A673 (cell line): ENCODE measurements around the gene ARHGAP8. TPM values are rescaled to one million over a fixed set of nuclear protein-coding genes. Genes with fewer than 3 reads are reported as not detected.

Source experiments
- BruUV-seq: library from RNA; stranded (reverse); fragments of 400-500 nt; replicated peaks from 2 replicates; lab custom pipeline; 2021; lab: Mats Ljungman, UMichigan
- CTCF ChIA-PET: fragments of 300-600 bp; sonication (Branson Sonifier 250); formaldehyde crosslinking; loops from one replicate; lab custom pipeline; 2022; ENCODE audit warnings: antibody characterized with exemption; lab: Charles Lee
- POLR2A ChIA-PET: fragments of 300-600 bp; sonication (Branson Sonifier 250); formaldehyde crosslinking; loops from one replicate; lab custom pipeline; 2022; ENCODE audit warnings: antibody characterized with exemption; ENCODE audit not compliant: low non-redundant PET; lab: Charles Lee
- DNase-seq: peaks from one replicate; pipeline ENCODE4 v3.0.0-alpha.2; 2015; ENCODE audit warnings: low spot score
- H3K27ac ChIP-seq: fragments of 200-600 bp; sonication (generic); 2 replicates; pipeline ENCODE4 v1.5.1; 2016; ENCODE audit warnings: mixed run types, low read depth, mild to moderate bottlenecking, mixed read lengths, antibody characterized with exemption, low read length; ENCODE audit not compliant: poor library complexity, severe bottlenecking
- H3K27me3 ChIP-seq: fragments of 200-600 bp; sonication (generic); replicated peaks from 2 replicates; pipeline ENCODE4 v1.6.1; 2017; ENCODE audit warnings: mixed run types, low read depth, mild to moderate bottlenecking, mixed read lengths, antibody characterized with exemption, low read length; ENCODE audit not compliant: insufficient read depth, poor library complexity
- H3K36me3 ChIP-seq: fragments of 200-600 bp; sonication (generic); 2 replicates; pipeline ENCODE4 v1.6.1; 2016; ENCODE audit warnings: mixed run types, mild to moderate bottlenecking, mixed read lengths, antibody characterized with exemption, low read length; ENCODE audit not compliant: insufficient read depth, poor library complexity, severe bottlenecking
- H3K4me1 ChIP-seq: fragments of 200-600 bp; sonication (generic); 2 replicates; pipeline ENCODE4 v1.6.1; 2017; ENCODE audit warnings: mixed run types, mild to moderate bottlenecking, mixed read lengths, antibody characterized with exemption, low read length; ENCODE audit not compliant: insufficient read depth, poor library complexity, severe bottlenecking
- H3K4me3 ChIP-seq: fragments of 200-600 bp; sonication (generic); 2 replicates; pipeline ENCODE4 v1.5.1; 2016; ENCODE audit warnings: low read depth, mixed run types, mild to moderate bottlenecking, mixed read lengths, low read length; ENCODE audit not compliant: poor library complexity, severe bottlenecking
- H3K9me3 ChIP-seq: fragments of 200-600 bp; sonication (generic); 2 replicates; pipeline ENCODE4 v1.6.1; 2016; ENCODE audit warnings: mixed run types, low read depth, mild to moderate bottlenecking, mixed read lengths, antibody characterized with exemption, low read length; ENCODE audit not compliant: poor library complexity, severe bottlenecking
- EZH2 ChIP-seq: fragments of 200-600 bp; sonication (generic); IDR thresholded peaks from 2 replicates; pipeline ENCODE4 v1.6.1; 2017; ENCODE audit warnings: borderline replicate concordance, low read depth, mild to moderate bottlenecking, mixed read lengths, antibody characterized with exemption, low read length; ENCODE audit not compliant: poor library complexity, severe bottlenecking
- intact Hi-C: fragments of 100-400 bp; cut with micrococcal nuclease; formaldehyde crosslinking; loops from one replicate; pipeline ENCODE4 v1.10.0; 2022; ENCODE audit not compliant: unreplicated experiment
- total RNA-seq: library from RNA; stranded (reverse); gene quantifications from 2 replicates; pipeline ENCODE4 v1.2.3, GENCODE V29; 2021
- TF ChIP-seq, protein P1 (sequence below): fragments of 300-800, 200-600 bp; sonication (generic); conservative IDR thresholded peaks from 2 replicates; pipeline ENCODE4 v1.5.1; 2017; ENCODE audit warnings: low read depth, mild to moderate bottlenecking, antibody characterized with exemption, low read length, moderate library complexity, mixed read lengths

The ARHGAP8 gene
- total RNA-seq, 1 experiment from 2014 or later, result not detected

DNA sequence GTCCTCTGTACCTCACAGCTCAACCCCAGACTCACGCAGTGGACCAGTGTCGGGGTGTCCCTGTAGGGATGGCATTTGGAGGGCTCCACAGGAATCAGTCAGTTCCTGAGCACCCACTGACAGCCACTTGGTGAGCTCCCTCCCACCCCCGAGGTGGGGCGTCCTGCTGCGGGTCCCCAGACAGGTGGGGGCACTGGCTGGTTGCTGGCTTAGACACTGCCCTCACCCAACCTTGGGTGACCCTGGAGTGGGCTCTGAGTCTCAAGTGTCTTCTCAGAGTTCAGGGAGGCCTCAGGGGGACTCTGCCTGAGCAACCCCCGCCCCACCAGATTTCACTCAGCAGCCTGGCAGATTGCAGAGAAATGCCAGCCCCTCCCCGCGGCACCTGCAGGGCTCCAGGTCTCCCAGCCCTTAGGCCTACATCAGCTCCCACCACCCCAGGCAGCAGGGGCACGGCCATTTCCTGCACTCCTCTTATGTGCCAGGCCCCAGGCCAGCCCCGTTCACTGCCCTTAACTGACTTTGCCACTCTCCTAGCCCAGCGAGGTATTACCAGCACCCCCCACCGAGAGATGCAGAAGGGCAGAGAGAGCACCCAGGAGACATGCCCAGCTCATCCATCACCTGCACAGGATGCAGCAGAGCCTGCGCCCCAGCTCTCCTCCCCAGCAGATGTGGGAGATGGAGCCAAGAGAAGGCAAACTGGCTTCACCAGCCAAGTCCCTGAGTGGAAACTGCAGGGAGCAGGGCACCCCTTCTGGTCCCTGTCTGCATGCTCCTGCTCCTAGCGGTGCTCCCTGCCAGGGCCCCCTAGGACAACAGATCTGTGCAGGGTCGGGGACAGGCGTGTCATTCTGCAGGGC, 48.0 kb upstream of the ARHGAP8 start:
- Histone ChIP-seq H3K4me3 (no peak overlapping the region), H3K27ac (no peak overlapping the region), H3K36me3 (no peaks in the 10 kb centered on the region), H3K4me1 (peaks cover 4% of the 10 kb centered on the region), H3K9me3 (no peaks in the 10 kb centered on the region), H3K27me3 (no peaks in the 10 kb centered on the region)
- CTCF ChIA-PET, result interaction anchor here (0.6 kb wide), 1 partner anchor 102 kb away, joined by 3 read pairs; no protein-coding TSS in a partner anchor
- intact Hi-C loops, result no loop called here
- no peak for TF ChIP-seq EZH2
- TF ChIP-seq, protein P1, sequence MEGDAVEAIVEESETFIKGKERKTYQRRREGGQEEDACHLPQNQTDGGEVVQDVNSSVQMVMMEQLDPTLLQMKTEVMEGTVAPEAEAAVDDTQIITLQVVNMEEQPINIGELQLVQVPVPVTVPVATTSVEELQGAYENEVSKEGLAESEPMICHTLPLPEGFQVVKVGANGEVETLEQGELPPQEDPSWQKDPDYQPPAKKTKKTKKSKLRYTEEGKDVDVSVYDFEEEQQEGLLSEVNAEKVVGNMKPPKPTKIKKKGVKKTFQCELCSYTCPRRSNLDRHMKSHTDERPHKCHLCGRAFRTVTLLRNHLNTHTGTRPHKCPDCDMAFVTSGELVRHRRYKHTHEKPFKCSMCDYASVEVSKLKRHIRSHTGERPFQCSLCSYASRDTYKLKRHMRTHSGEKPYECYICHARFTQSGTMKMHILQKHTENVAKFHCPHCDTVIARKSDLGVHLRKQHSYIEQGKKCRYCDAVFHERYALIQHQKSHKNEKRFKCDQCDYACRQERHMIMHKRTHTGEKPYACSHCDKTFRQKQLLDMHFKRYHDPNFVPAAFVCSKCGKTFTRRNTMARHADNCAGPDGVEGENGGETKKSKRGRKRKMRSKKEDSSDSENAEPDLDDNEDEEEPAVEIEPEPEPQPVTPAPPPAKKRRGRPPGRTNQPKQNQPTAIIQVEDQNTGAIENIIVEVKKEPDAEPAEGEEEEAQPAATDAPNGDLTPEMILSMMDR, result no peak
- no TSS peak for BruUV-seq
- POLR2A ChIA-PET, result no interaction called here
- DNase-seq, result no peak

DNA sequence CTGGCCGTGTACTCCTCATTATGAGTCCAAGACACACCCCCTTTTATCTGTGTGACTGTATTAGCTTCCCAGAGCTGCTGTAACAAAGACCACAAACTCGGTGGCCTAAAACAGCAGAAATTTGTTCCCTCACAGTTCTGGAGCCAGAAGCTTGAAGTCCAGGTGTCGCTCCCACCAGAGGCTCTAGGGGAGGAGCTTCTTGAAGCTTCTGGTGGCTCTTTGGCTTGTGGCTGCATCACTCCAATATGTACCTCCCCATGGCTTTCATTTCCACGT, 47.4 kb upstream of the ARHGAP8 start:
- DNase-seq, result no peak
- ChIA-PET POLR2A (no interaction called here), CTCF (interaction anchor here (0.6 kb wide), 1 partner anchor 102 kb away, joined by 3 read pairs; no protein-coding TSS in a partner anchor)
- Histone ChIP-seq H3K4me1 (peaks cover 4% of the 10 kb centered on the region), H3K27me3 (no peaks in the 10 kb centered on the region), H3K36me3 (no peaks in the 10 kb centered on the region), H3K4me3 (no peak overlapping the region), H3K9me3 (no peaks in the 10 kb centered on the region), H3K27ac (no peak overlapping the region)
- TF ChIP-seq EZH2, result no peak
- TF ChIP-seq, protein P1, result no peak
- intact Hi-C loops, result no loop called here
- BruUV-seq, result no TSS peak

DNA sequence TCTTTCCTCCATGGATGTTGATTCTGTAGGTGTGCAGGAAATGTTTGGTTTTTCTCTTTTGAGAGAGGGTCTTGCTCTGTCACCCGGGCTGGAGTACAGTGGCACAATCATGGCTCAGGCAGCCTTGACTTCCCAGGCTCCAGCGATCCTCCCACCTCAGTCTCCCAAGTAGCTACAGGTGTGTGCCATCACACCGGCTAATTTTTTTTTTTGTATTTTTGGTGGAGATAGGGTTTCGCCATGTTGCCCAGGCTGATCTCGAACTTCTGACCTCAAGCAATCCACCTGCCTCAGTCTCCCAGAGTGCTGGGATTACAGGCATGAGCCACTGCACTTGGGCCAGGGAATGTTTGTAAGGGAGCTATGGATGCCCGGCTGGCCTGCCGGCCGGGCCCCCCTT, 45.9 kb upstream of the ARHGAP8 start:
- TF ChIP-seq, protein P1, result no peak
- TF ChIP-seq EZH2, result no peak
- Histone ChIP-seq H3K27me3 (no peaks in the 10 kb centered on the region), H3K9me3 (no peaks in the 10 kb centered on the region), H3K4me1 (peaks cover 3% of the 10 kb centered on the region), H3K27ac (no peak overlapping the region), H3K4me3 (no peak overlapping the region), H3K36me3 (no peaks in the 10 kb centered on the region)
- POLR2A ChIA-PET, result no interaction called here
- no peak for DNase-seq
- no TSS peak for BruUV-seq
- intact Hi-C loops, result no loop called here
- CTCF ChIA-PET, result no interaction called here
